Gastroesophageal sphincter (tissue), 4 donors: ENCODE data around the gene GTPBP1. TPM values are rescaled to one million over a fixed set of nuclear protein-coding genes. Genes with fewer than 3 reads are reported as not detected.

Experiments
- ATAC-seq: fragments of 150-250 bp; one replicate; pipeline ENCODE4 v1.9.1; 2016; ENCODE audit warnings: mild to moderate bottlenecking, moderate library complexity
- H3K27ac ChIP-seq, 4 donors: fragments of 200-600 bp; sonication (generic) in 3 of 4; 1 replicate in 3 of 4; 2 replicates in 1 of 4; pipeline ENCODE4 v1.5.1; 2016 to 2019
- H3K27me3 ChIP-seq: fragments of 200-600 bp; sonication (generic); one replicate; pipeline ENCODE4 v1.5.1; 2019
- H3K36me3 ChIP-seq, 2 donors: fragments of 200-600 bp; sonication (generic); one replicate each; pipeline ENCODE4 v1.5.1; 2019; ENCODE audit warnings: control low read depth in 1 of 2
- H3K4me1 ChIP-seq, 3 donors: fragments of 200-600 bp; sonication (generic); 1 replicate in 2 of 3; 2 replicates in 1 of 3; pipeline ENCODE4 v1.5.1; 2016 to 2019; ENCODE audit warnings: control low read depth in 2 of 3
- H3K4me3 ChIP-seq, 2 donors: fragments of 200-600 bp; sonication (generic); one replicate each; pipeline ENCODE4 v1.5.1; 2019; ENCODE audit warnings: mild to moderate bottlenecking in 1 of 2, moderate library complexity in 1 of 2
- H3K9me3 ChIP-seq, 3 donors: fragments of 200-600 bp; sonication (generic); one replicate each; pipeline ENCODE4 v1.5.1; 2017 to 2019; ENCODE audit warnings: control low read depth in 2 of 3
- EP300 ChIP-seq: sonication (generic); formaldehyde crosslinking; IDR thresholded peaks from one replicate; pipeline ENCODE4 v1.6.1; 2017; ENCODE audit warnings: antibody characterized with exemption, mild to moderate bottlenecking
- POLR2A ChIP-seq, 2 donors: fragments of 450-650 bp; IDR thresholded peaks; one replicate each; pipeline ENCODE4 v1.6.1; 2017; ENCODE audit warnings: antibody characterized with exemption in 2 of 2, mild to moderate bottlenecking in 2 of 2, moderate library complexity in 1 of 2
- POLR2AphosphoS5 ChIP-seq: sonication (generic); formaldehyde crosslinking; IDR thresholded peaks from one replicate; pipeline ENCODE4 v1.6.1; 2017; ENCODE audit warnings: antibody characterized with exemption
- WGBS, 2 donors: methylation state at CpG; one replicate each; pipeline ENCODE4 v1.1.5; 2018; ENCODE audit warnings: low coverage in 1 of 2; 5-methylcytosine and 5-hydroxymethylcytosine counted together
- total RNA-seq, 4 donors: library from RNA; depleted of rRNA; stranded (reverse); fragments of >200 nt; gene quantifications; one replicate each; pipeline ENCODE4 v1.1.0, GENCODE V29; 2016
- TF ChIP-seq, protein P1 (sequence below), 4 experiments: fragments of 200-600 bp in 2 of 4; fragments of 450-650 bp in 2 of 4; sonication (generic) in 1 of 4; IDR thresholded peaks; one replicate each; pipeline ENCODE4 v1.5.1; 2017 to 2019; ENCODE audit warnings: antibody characterized with exemption in 4 of 4, mild to moderate bottlenecking in 2 of 4, moderate library complexity in 2 of 4

Gene GTPBP1
- total RNA-seq, 4 donors from 2014 or later = 46.9 to 63.0 (median 51.6) TPM

DNA sequence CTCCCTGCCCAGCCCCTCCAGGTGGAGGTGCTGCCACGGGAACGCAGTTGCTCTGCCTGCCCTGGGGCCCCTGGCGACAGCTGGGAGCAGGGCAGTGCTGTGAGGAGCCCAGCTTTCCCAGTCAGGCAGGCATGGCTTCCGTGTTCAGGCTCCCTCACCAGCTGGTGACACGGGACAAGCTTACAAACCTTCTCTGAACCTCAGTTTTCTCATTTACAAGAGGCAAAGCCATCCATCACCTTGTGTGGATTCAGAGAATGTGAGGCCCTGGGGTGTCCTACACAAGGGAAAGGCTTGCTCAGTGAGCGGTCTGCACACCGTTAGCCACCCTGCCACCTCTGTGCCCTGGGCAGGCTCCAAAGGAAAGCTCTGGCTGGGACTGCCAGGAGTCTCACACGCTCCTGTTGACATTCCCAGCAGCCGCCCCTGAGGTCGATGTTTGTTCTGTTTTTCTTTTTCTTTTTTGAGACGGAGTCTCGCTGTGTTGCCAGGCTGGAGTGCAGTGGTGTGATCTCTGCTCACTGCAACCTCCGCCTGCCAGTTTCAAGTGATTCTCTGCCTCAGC lies 26.6 kb downstream of the GTPBP1 start:
- no peaks in the 10 kb centered on the region for H3K27me3 ChIP-seq

DNA sequence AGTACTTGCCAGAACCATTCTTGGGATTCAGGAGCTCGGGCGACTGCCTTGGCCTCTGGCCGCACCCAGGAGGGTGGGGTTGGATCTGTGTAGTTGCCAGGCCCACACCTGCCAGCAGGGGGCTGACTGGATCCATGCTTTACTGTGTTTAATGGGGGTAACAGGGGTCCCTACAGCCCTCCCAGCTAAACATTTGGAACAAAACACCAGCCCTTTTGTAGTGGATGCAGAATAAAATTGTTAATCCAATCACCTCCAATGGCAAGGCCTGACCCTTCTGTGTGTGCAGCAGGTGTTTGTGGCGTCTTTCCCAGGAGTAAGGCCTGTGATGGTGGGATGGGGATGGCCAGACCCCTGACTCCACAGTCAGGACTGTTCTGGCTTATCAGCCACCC lies 27.6 kb downstream of the GTPBP1 start:
- 0% methylated on average over 1 of the region's 4 CpGs; no CpG with 5 or more reads in 1 of the 2 donors for WGBS, 2 donors
- Histone ChIP-seq H3K36me3 (peaks cover 0 to 86% of the 10 kb centered on the region in 2 donors), H3K4me3 (no peak overlapping the region), H3K9me3 (no peaks in the 10 kb centered on the region), H3K4me1 (peaks cover 0 to 53% (median 26%) of the 10 kb centered on the region in 3 donors), H3K27me3 (no peaks in the 10 kb centered on the region), H3K27ac (peak overlapping the region; percentile 37 to 89 (median 84))
- peak; percentile 47 for ATAC-seq
- peak; percentile 6 for TF ChIP-seq POLR2AphosphoS5
- TF ChIP-seq EP300 = no peak
- no peak for TF ChIP-seq POLR2A (IDR thresholded peaks at IDR 0.05)
- TF ChIP-seq, protein P1, sequence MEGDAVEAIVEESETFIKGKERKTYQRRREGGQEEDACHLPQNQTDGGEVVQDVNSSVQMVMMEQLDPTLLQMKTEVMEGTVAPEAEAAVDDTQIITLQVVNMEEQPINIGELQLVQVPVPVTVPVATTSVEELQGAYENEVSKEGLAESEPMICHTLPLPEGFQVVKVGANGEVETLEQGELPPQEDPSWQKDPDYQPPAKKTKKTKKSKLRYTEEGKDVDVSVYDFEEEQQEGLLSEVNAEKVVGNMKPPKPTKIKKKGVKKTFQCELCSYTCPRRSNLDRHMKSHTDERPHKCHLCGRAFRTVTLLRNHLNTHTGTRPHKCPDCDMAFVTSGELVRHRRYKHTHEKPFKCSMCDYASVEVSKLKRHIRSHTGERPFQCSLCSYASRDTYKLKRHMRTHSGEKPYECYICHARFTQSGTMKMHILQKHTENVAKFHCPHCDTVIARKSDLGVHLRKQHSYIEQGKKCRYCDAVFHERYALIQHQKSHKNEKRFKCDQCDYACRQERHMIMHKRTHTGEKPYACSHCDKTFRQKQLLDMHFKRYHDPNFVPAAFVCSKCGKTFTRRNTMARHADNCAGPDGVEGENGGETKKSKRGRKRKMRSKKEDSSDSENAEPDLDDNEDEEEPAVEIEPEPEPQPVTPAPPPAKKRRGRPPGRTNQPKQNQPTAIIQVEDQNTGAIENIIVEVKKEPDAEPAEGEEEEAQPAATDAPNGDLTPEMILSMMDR (IDR thresholded peaks at IDR 0.05) = peak in 3 of 4 experiments; percentile 55 to 74 (median 65)

More for the DNA sequence above, 26.6 kb downstream of the GTPBP1 start:
- Histone ChIP-seq H3K36me3 (peaks cover 0 to 86% of the 10 kb centered on the region in 2 donors), H3K9me3 (no peaks in the 10 kb centered on the region), H3K4me3 (no peak overlapping the region), H3K27ac (peak overlapping the region in 3 of 4 donors; percentile 82 to 89 (median 85)), H3K4me1 (peaks cover 0 to 53% (median 26%) of the 10 kb centered on the region in 3 donors)
- peak; percentile 41 for TF ChIP-seq POLR2AphosphoS5
- TF ChIP-seq, protein P1 (IDR thresholded peaks at IDR 0.05) = no peak
- peak; percentile 14 for ATAC-seq
- 57 to 84% methylated on average over 3 to 6 of the region's 13 CpGs for WGBS, 2 donors

GRCh38 chr22:38733724-38734381 lies 28.1 kb downstream of the GTPBP1 start:
- no peak for TF ChIP-seq EP300
- TF ChIP-seq POLR2AphosphoS5 = peak; percentile 81
- TF ChIP-seq, protein P1 (IDR thresholded peaks at IDR 0.05) = no peak
- TF ChIP-seq POLR2A (IDR thresholded peaks at IDR 0.05) = no peak
- H3K4me1 ChIP-seq = peaks cover 0 to 53% (median 26%) of the 10 kb centered on the region in 3 donors
- H3K36me3 ChIP-seq = peaks cover 0 to 86% of the 10 kb centered on the region in 2 donors
- 10 to 19% methylated on average over 2 to 3 of the region's 8 CpGs for WGBS, 2 donors
- H3K9me3 ChIP-seq = no peaks in the 10 kb centered on the region
- peak; percentile 82 for ATAC-seq
- no peaks in the 10 kb centered on the region for H3K27me3 ChIP-seq
- H3K4me3 ChIP-seq = no peak overlapping the region
- peak overlapping the region; percentile 37 to 89 (median 84) for H3K27ac ChIP-seq

- Histone ChIP-seq H3K36me3 (peaks cover 0 to 86% of the 10 kb centered on the region in 2 donors), H3K4me1 (peaks cover 0 to 53% (median 26%) of the 10 kb centered on the region in 3 donors), H3K27ac (peak overlapping the region; percentile 37 to 89 (median 84)), H3K9me3 (no peaks in the 10 kb centered on the region), H3K4me3 (no peak overlapping the region), H3K27me3 (no peaks in the 10 kb centered on the region)
- no peak for ATAC-seq
- TF ChIP-seq, protein P1 (IDR thresholded peaks at IDR 0.05) = no peak
- TF ChIP-seq EP300 = no peak
- TF ChIP-seq POLR2AphosphoS5 = no peak
- TF ChIP-seq POLR2A (IDR thresholded peaks at IDR 0.05) = no peak
- WGBS, 2 donors = 59 to 67% methylated on average over 1 to 3 of the region's 13 CpGs
Measured at GRCh38 chr22:38734421-38735100, 28.8 kb downstream of the GTPBP1 start.
